ENCODE results near the gene LRRC4B.

GRCh38 chr19:50514346-50515167 is 53.7 kb downstream of the LRRC4B start:
- no peak for TF ChIP-seq ELK1 (IDR thresholded peaks at IDR 0.05; ENCODE audit: borderline replicate concordance, low read depth, low read length)
- TF ChIP-seq POLR2A (IDR thresholded peaks at IDR 0.05; ENCODE audit: low read depth, low read length) = no peak
- TF ChIP-seq, protein P1, sequence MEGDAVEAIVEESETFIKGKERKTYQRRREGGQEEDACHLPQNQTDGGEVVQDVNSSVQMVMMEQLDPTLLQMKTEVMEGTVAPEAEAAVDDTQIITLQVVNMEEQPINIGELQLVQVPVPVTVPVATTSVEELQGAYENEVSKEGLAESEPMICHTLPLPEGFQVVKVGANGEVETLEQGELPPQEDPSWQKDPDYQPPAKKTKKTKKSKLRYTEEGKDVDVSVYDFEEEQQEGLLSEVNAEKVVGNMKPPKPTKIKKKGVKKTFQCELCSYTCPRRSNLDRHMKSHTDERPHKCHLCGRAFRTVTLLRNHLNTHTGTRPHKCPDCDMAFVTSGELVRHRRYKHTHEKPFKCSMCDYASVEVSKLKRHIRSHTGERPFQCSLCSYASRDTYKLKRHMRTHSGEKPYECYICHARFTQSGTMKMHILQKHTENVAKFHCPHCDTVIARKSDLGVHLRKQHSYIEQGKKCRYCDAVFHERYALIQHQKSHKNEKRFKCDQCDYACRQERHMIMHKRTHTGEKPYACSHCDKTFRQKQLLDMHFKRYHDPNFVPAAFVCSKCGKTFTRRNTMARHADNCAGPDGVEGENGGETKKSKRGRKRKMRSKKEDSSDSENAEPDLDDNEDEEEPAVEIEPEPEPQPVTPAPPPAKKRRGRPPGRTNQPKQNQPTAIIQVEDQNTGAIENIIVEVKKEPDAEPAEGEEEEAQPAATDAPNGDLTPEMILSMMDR (conservative IDR thresholded peaks at IDR 0.05; ENCODE audit: low read depth, low read length) = no peak
- no peak for TF ChIP-seq CEBPB (IDR thresholded peaks at IDR 0.05; ENCODE audit: low read depth, low read length)
- TF ChIP-seq SMC3 (IDR thresholded peaks at IDR 0.05; ENCODE audit: low read depth, low read length) = no peak
- no peak for TF ChIP-seq RFX5 (IDR thresholded peaks at IDR 0.05; ENCODE audit: low read depth, low read length)

Measured in IMR-90 (cell line).